Spinal cord (tissue), 10 donors: Measurements from ENCODE around the gene PRR30. TPM values are rescaled to one million over a fixed set of nuclear protein-coding genes. Genes with fewer than 3 reads are reported as not detected.

ENCODE experiments used
- DNase-seq, 6 donors: peaks; one replicate each; pipeline versions ENCODE4 v3.0.0 to v3.0.0-alpha.2; 2013 to 2015; ENCODE audit warnings: low spot score in 6 of 6, low read depth in 4 of 6
- H3K27ac ChIP-seq: one replicate; pipeline ENCODE4 v1.5.1; 2013; ENCODE audit warnings: low read depth, low read length, control low read depth
- H3K27me3 ChIP-seq: one replicate; pipeline ENCODE4 v1.6.1; 2013; ENCODE audit warnings: low read length; ENCODE audit not compliant: control insufficient read depth, insufficient read depth
- H3K36me3 ChIP-seq: one replicate; pipeline ENCODE4 v1.6.1; 2013; ENCODE audit warnings: low read length; ENCODE audit not compliant: control insufficient read depth, insufficient read depth
- H3K4me1 ChIP-seq: one replicate; pipeline ENCODE4 v1.6.1; 2013; ENCODE audit warnings: low read length; ENCODE audit not compliant: control insufficient read depth, insufficient read depth
- H3K4me3 ChIP-seq: one replicate; pipeline ENCODE4 v1.5.1; 2013; ENCODE audit warnings: low read depth, low read length, control low read depth
- H3K9me3 ChIP-seq: one replicate; pipeline ENCODE4 v1.6.1; 2013; ENCODE audit warnings: low read length; ENCODE audit not compliant: control insufficient read depth, insufficient read depth
- WGBS: methylation state at CpG from one replicate; pipeline ENCODE4 v1.1.5; 2013; ENCODE audit warnings: missing lambda C conversion rate; ENCODE audit not compliant: insufficient coverage; 5-methylcytosine and 5-hydroxymethylcytosine counted together
- polyA plus RNA-seq, 2 donors: library from polyadenylated mRNA; unstranded; fragments of 120-200 nt; gene quantifications; one replicate each; pipeline ENCODE4 v1.2.1, GENCODE V29; 2013; ENCODE audit not compliant: insufficient read length in 2 of 2
- total RNA-seq, 2 donors: library from RNA; depleted of rRNA in 1 of 2; stranded (reverse); fragments of 120-200 nt in 1 of 2; fragments of >200 nt in 1 of 2; gene quantifications; one replicate each; pipeline versions ENCODE4 v1.2.3 to v1.2.4, GENCODE V29; 2013 to 2014
- donor health status: healthy.

Gene PRR30
- total and polyA plus RNA-seq, 4 donors = not detected

DNA sequence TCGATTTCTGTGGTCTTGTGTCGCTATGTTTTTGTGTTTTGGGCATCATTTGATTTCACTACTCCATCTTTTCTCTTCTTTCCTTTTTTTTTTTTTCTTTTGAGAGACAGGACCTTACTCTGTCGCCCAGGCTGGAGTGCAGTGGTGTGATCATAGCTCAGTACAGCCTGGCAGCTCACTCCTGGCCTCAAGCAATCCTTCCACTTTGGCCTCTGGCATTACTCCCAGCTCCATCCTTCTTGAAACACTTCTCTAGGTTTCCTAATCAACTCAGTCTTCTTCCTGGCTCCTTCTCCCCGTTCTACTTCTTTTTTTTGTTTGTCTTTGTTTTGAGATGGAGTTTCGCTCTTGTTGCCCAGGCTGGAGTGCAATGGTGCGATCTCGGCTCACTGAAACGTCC is 36.1 kb upstream of the PRR30 start:
- Histone ChIP-seq H3K27ac (no peak overlapping the region), H3K4me3 (no peak overlapping the region), H3K9me3 (no peaks in the 10 kb centered on the region), H3K4me1 (peaks cover 4% of the 10 kb centered on the region), H3K27me3 (no peaks in the 10 kb centered on the region), H3K36me3 (no peaks in the 10 kb centered on the region)
- 85% methylated on average over 4 of the region's 8 CpGs for WGBS
- no peak for DNase-seq

- H3K4me3 ChIP-seq = no peak overlapping the region
- peak in 2 of 6 donors; percentile 26 to 31 for DNase-seq
- no peaks in the 10 kb centered on the region for H3K36me3 ChIP-seq
- peaks cover 10% of the 10 kb centered on the region for H3K4me1 ChIP-seq
- H3K27ac ChIP-seq = no peak overlapping the region
- H3K27me3 ChIP-seq = peaks cover 5% of the 10 kb centered on the region
- no peaks in the 10 kb centered on the region for H3K9me3 ChIP-seq
- WGBS = 56% methylated on average over 6 of the region's 6 CpGs
Measured at GRCh38 chr2:27174638-27175037, 35.4 kb upstream of the PRR30 start.

- no peak for DNase-seq
- no peak overlapping the region for H3K27ac ChIP-seq
- H3K27me3 ChIP-seq = peaks cover 5% of the 10 kb centered on the region
- H3K9me3 ChIP-seq = no peaks in the 10 kb centered on the region
- no peak overlapping the region for H3K4me3 ChIP-seq
- 86% methylated on average over 6 of the region's 8 CpGs for WGBS
- no peaks in the 10 kb centered on the region for H3K36me3 ChIP-seq
- peaks cover 11% of the 10 kb centered on the region for H3K4me1 ChIP-seq
Measured at GRCh38 chr2:27171351-27171848, 32.2 kb upstream of the PRR30 start.

GRCh38 chr2:27170581-27171337 is 31.5 kb upstream of the PRR30 start:
- 100% methylated on average over 1 of the region's 6 CpGs for WGBS
- Histone ChIP-seq H3K9me3 (no peaks in the 10 kb centered on the region), H3K36me3 (no peaks in the 10 kb centered on the region), H3K4me3 (no peak overlapping the region), H3K27ac (no peak overlapping the region), H3K27me3 (peaks cover 5% of the 10 kb centered on the region), H3K4me1 (peaks cover 11% of the 10 kb centered on the region)
- no peak for DNase-seq

- Histone ChIP-seq H3K4me3 (no peak overlapping the region), H3K9me3 (no peaks in the 10 kb centered on the region), H3K27ac (no peak overlapping the region), H3K36me3 (no peaks in the 10 kb centered on the region), H3K27me3 (peaks cover 5% of the 10 kb centered on the region), H3K4me1 (peaks cover 5% of the 10 kb centered on the region)
- no peak for DNase-seq
- WGBS = 89% methylated on average over 7 of the region's 8 CpGs
Measured at GRCh38 chr2:27164960-27165763, 26.0 kb upstream of the PRR30 start.

DNA sequence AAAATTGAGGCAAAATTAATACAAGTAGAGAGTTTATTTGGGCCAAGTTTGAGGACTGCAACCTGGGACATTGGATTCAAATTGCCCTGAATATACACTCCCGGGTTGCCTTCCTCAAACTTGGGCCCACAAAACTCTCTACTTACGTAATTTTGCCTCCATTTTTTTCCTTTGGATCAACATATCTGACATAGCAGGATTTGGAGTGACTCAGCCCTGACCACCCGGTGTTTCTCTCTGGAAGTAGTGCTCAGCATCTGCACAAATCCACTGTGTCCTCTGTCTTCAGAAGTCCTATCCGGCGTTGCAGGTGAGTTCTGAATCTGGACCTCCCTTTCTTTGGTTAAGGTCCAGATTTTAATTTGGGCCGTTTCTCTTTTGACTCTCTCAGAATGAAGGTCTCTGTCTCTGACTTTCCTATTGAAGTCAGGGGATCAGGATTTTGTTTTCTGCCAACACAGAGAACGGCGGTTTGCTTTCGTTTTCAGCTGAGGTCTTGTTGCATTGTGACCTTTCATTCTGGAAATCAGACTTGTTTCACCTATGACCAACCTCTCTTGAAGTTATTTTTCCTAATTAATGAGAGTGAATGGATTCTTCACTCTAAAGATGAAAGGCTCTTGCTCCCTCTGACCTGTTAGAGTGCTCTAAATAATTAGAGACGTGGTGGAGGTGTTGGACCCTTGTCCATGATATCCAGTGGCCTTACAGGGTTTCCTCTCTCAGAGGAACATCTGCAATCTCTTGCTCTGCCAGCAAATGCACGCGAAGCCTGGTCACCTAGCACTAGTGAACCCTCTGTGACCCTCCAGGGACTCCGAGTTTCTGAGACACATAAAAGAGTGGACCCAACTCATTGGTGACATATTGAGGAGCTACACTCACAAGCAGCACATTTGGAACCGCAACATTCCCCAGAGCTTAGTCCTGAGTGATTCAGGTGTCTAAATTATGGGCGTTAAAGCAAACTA is 23.2 kb upstream of the PRR30 start:
- no peaks in the 10 kb centered on the region for H3K4me1 ChIP-seq
- WGBS = 92% methylated on average over 12 of the region's 15 CpGs

DNA sequence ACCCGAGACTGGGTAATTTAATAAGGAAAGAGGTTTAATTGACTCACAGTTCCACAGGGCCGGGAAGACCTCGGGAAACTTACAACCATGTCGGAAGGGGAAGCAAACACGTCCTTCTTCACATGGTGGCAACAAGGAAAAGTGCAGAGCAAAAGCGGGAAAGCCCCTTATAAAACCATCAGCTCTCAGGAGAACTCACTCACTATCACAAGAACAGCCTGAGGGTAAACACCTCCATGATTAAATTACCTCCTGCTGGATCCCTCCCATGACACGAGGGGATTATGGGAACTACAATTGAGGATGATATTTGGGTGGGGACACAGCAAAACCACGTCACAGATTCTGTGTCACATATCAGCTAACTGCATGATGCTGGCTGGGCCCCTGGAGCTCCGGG is 21.0 kb upstream of the PRR30 start:
- Histone ChIP-seq H3K4me3 (no peak overlapping the region), H3K36me3 (no peaks in the 10 kb centered on the region), H3K27ac (no peak overlapping the region), H3K4me1 (no peaks in the 10 kb centered on the region), H3K27me3 (no peaks in the 10 kb centered on the region), H3K9me3 (no peaks in the 10 kb centered on the region)
- no peak for DNase-seq
- WGBS = 81% methylated on average over 6 of the region's 9 CpGs

More for the DNA sequence above, 23.2 kb upstream of the PRR30 start:
- no peak for DNase-seq
- Histone ChIP-seq H3K9me3 (no peaks in the 10 kb centered on the region), H3K4me3 (no peak overlapping the region), H3K27ac (no peak overlapping the region), H3K36me3 (no peaks in the 10 kb centered on the region), H3K27me3 (no peaks in the 10 kb centered on the region)

- Histone ChIP-seq H3K36me3 (no peaks in the 10 kb centered on the region), H3K27ac (no peak overlapping the region), H3K4me3 (no peak overlapping the region), H3K27me3 (no peaks in the 10 kb centered on the region), H3K4me1 (no peaks in the 10 kb centered on the region), H3K9me3 (no peaks in the 10 kb centered on the region)
- WGBS = 75% methylated on average over 6 of the region's 6 CpGs
- no peak for DNase-seq
Measured at GRCh38 chr2:27159271-27159670, 20.1 kb upstream of the PRR30 start.

DNA sequence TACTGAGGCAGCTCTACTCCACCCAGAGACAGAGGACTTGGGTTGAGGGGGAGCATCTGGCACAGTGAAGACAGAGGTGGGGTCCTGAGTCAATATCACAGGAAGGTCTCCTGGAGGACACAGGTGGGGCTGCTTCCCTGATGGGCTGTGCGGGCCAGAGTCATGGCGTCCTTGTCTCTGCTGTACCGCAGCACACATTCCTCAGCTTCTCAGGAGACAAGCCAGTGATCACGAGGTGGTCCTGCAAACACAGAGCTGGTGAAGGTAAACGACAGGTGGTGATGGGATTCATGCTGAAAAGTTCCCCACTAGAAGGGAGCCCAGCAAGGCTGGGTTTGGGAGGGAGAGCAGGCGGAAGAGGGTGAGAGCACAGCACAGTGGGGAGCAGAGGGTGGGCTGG is 19.3 kb upstream of the PRR30 start:
- no peak overlapping the region for H3K27ac ChIP-seq
- H3K4me1 ChIP-seq = no peaks in the 10 kb centered on the region
- H3K27me3 ChIP-seq = no peaks in the 10 kb centered on the region
- H3K4me3 ChIP-seq = no peak overlapping the region
- 75% methylated on average over 6 of the region's 6 CpGs for WGBS
- H3K36me3 ChIP-seq = no peaks in the 10 kb centered on the region
- no peak for DNase-seq
- H3K9me3 ChIP-seq = no peaks in the 10 kb centered on the region
